HUES6 (cell line): ENCODE results near the gene CYTIP.

ENCODE experiments used
- H3K27ac ChIP-seq: 2 replicates; pipeline ENCODE4 v1.7.0; 2013; ENCODE audit warnings: low read depth, mild to moderate bottlenecking, low read length, inconsistent platforms
- H3K27me3 ChIP-seq: 2 replicates; pipeline ENCODE4 v1.6.1; 2013; ENCODE audit warnings: low read length; ENCODE audit not compliant: control insufficient read depth, insufficient read depth
- H3K36me3 ChIP-seq: 2 replicates; pipeline ENCODE4 v1.6.1; 2013; ENCODE audit warnings: low read length; ENCODE audit not compliant: control insufficient read depth, insufficient read depth
- H3K4me1 ChIP-seq: 2 replicates; pipeline ENCODE4 v1.6.1; 2013; ENCODE audit warnings: low read length; ENCODE audit not compliant: control insufficient read depth, insufficient read depth
- H3K4me3 ChIP-seq: 2 replicates; pipeline ENCODE4 v1.5.1; 2013; ENCODE audit warnings: low read depth, low read length
- H3K9ac ChIP-seq: one replicate; pipeline ENCODE4 v1.6.1; 2013; ENCODE audit warnings: mild to moderate bottlenecking, low read length
- H3K9me3 ChIP-seq: 2 replicates; pipeline ENCODE4 v1.6.1; 2013; ENCODE audit warnings: low read depth, low read length; ENCODE audit not compliant: control insufficient read depth, insufficient read depth

Gene CYTIP

GRCh38 chr2:157367704-157368103 lies 76.2 kb downstream of the CYTIP start:
- H3K27ac ChIP-seq: no peak overlapping the region
- no peak overlapping the region for H3K4me3 ChIP-seq
- H3K36me3 ChIP-seq: no peaks in the 10 kb centered on the region
- H3K9me3 ChIP-seq: peaks cover under 1% of the 10 kb centered on the region; the same call in 1 of the 2 replicates
- no peak overlapping the region for H3K9ac ChIP-seq
- no peaks in the 10 kb centered on the region for H3K4me1 ChIP-seq
- H3K27me3 ChIP-seq: no peaks in the 10 kb centered on the region
